HepG2 (cell line): Measurements from ENCODE around the gene ZDHHC14. TPM values are rescaled to one million over a fixed set of nuclear protein-coding genes. Genes with fewer than 3 reads are reported as not detected.
A peak's percentile ranks its signal among the peaks of the same experiment; 100 is the strongest.

ENCODE experiments used
- ATAC-seq: fragments of 200-7000 bp; cut with Tn5 transposase; 3 replicates; pipeline ENCODE4 v1.9.1; 2020; ENCODE audit warnings: mild to moderate bottlenecking, moderate library complexity
- BruUV-seq: library from RNA; stranded (reverse); fragments of 400-500 nt; replicated peaks from 2 replicates; lab custom pipeline; 2021; lab: Mats Ljungman, UMichigan
- CTCF ChIA-PET: fragments of 300-600 bp; formaldehyde crosslinking; extraction: SDS; loops from one replicate; lab custom pipeline; 2021; ENCODE audit warnings: low total read pairs, inconsistent platforms, low intra/inter-chr PET ratio; lab: Yijun Ruan, JAX
- POLR2A ChIA-PET: fragments of 350-600 bp; sonication (Branson Sonifier 250); formaldehyde crosslinking; loops from one replicate; lab custom pipeline; 2020; ENCODE audit warnings: antibody characterized with exemption, inconsistent platforms; lab: Yijun Ruan, JAX
- DNase-seq: peaks from one replicate; pipeline ENCODE4 v3.0.0-alpha.2; 2015; ENCODE audit warnings: low spot score
- FAIRE-seq: peaks from 3 replicates; lab custom pipeline; 2011; peaks lifted over from hg19 to GRCh38; lab: Jason Lieb, UNC
- H2AFZ ChIP-seq: one replicate; pipeline ENCODE4 v1.6.1; 2011; ENCODE audit warnings: low read length, inconsistent platforms
- H3K27ac ChIP-seq: fragments of 300-600 bp; 3 replicates; pipeline ENCODE4 v1.8.0; 2011; ENCODE audit warnings: mixed run types, mild to moderate bottlenecking, mixed read lengths, low read length, inconsistent platforms; ENCODE audit not compliant: insufficient read depth; ENCODE audit errors: extremely low read length
- H3K27me3 ChIP-seq, 2 experiments: fragments of 200-600 bp in 1 of 2; 2 replicates in 1 of 2; 3 replicates in 1 of 2; pipeline versions ENCODE4 v1.6.0 to v1.8.0; 2011; ENCODE audit warnings: low read length in 2 of 2, mild to moderate bottlenecking in 2 of 2, moderate library complexity in 2 of 2, inconsistent platforms in 1 of 2; ENCODE audit not compliant: insufficient read depth in 2 of 2, control insufficient read depth in 1 of 2
- H3K36me3 ChIP-seq, 2 experiments: fragments of 200-600 bp in 1 of 2; replicated peaks in 1 of 2; 2 replicates in 1 of 2; 3 replicates in 1 of 2; pipeline versions ENCODE4 v1.5.1 to v1.8.0; 2011; ENCODE audit warnings: low read length in 2 of 2, inconsistent platforms in 1 of 2; ENCODE audit not compliant: insufficient read depth in 2 of 2, control insufficient read depth in 1 of 2
- H3K4me1 ChIP-seq: 2 replicates; pipeline ENCODE4 v1.5.1; 2012; ENCODE audit warnings: low read length, inconsistent platforms; ENCODE audit not compliant: insufficient read depth
- H3K4me2 ChIP-seq: 2 replicates; pipeline ENCODE4 v1.6.0; 2011; ENCODE audit warnings: low read depth, low read length, inconsistent platforms
- H3K4me3 ChIP-seq, 3 experiments: fragments of 200-600 bp in 1 of 3; sonication (generic), shearing (Covaris generic) in 1 of 3; replicated peaks in 1 of 3; 2 replicates each; pipeline ENCODE4 v1.5.1; 2011 to 2016; ENCODE audit warnings: low read length in 3 of 3, inconsistent platforms in 2 of 3, low read depth in 2 of 3, mild to moderate bottlenecking in 2 of 3, control low read depth in 1 of 3, mixed read lengths in 1 of 3; ENCODE audit not compliant: insufficient read depth in 1 of 3
- H3K79me2 ChIP-seq: one replicate; pipeline ENCODE4 v1.6.1; 2011; ENCODE audit warnings: low read length, inconsistent platforms; ENCODE audit not compliant: insufficient read depth
- H3K9ac ChIP-seq: 2 replicates; pipeline ENCODE4 v1.6.0; 2011; ENCODE audit warnings: mild to moderate bottlenecking, low read depth, low read length, inconsistent platforms; ENCODE audit not compliant: insufficient read depth
- H3K9me3 ChIP-seq: 2 replicates; pipeline ENCODE4 v1.5.1; 2012; ENCODE audit warnings: mild to moderate bottlenecking, low read length
- H4K20me1 ChIP-seq: 2 replicates; pipeline ENCODE4 v1.6.0; 2011; ENCODE audit warnings: inconsistent platforms, mild to moderate bottlenecking, low read length, moderate library complexity; ENCODE audit not compliant: insufficient read depth
- ZKSCAN1 ChIP-seq: fragments of 150-350 bp; IDR thresholded peaks from 2 replicates; pipeline ENCODE4 v1.6.1; 2014; ENCODE audit warnings: low read length
- ZNF232 ChIP-seq: sonication (generic); formaldehyde crosslinking; IDR thresholded peaks from 2 replicates; pipeline ENCODE4 v1.4.0; 2020; ENCODE audit warnings: missing genetic modification reagents, borderline replicate concordance
- ZNF34 ChIP-seq: sonication (generic); formaldehyde crosslinking; IDR thresholded peaks from 2 replicates; pipeline ENCODE4 v1.4.0; 2020; ENCODE audit warnings: mild to moderate bottlenecking, missing genetic modification reagents, borderline replicate concordance
- ZNF431 ChIP-seq: sonication (generic); formaldehyde crosslinking; IDR thresholded peaks from 2 replicates; pipeline ENCODE4 v1.9.0; 2022; ENCODE audit warnings: missing genetic modification reagents, low read depth, mild to moderate bottlenecking, borderline replicate concordance
- ZNF549 ChIP-seq: sonication (generic); formaldehyde crosslinking; IDR thresholded peaks from 2 replicates; pipeline ENCODE4 v1.5.0; 2020; ENCODE audit warnings: missing genetic modification reagents
- WGBS: methylation state at CpG from one replicate; pipeline ENCODE4 v1.1.6; 2017; ENCODE audit warnings: low lambda C conversion rate; 5-methylcytosine and 5-hydroxymethylcytosine counted together
- in situ Hi-C: cut with HindIII; loops from 2 replicates; pipeline ENCODE4 v1.10.0; 2017; ENCODE audit warnings: low pct_unique_long_range_greater_than_20kb; ENCODE audit not compliant: extremely low pct_ligation_motif_present
- intact Hi-C: fragments of 100-400 bp; cut with micrococcal nuclease; formaldehyde crosslinking; loops from one replicate; pipeline ENCODE4 v1.10.0; 2022; ENCODE audit not compliant: unreplicated experiment
- polyA plus RNA-seq, 8 experiments: library from polyadenylated mRNA; depleted of rRNA in 3 of 8; stranded (reverse) in 7 of 8; unstranded in 1 of 8; fragments of >200 nt; fragmentation: Illumina TruSeq in 4 of 8; extraction: Trizol in 4 of 8; gene quantifications; 2 replicates each; pipeline versions ENCODE4 v1.2.1 to v1.2.3, GENCODE V29; 2011 to 2016; ENCODE audit warnings: low read depth in 4 of 8, missing spikeins in 1 of 8, mixed read lengths in 1 of 8; ENCODE audit not compliant: insufficient read depth in 1 of 8
- total RNA-seq, 5 experiments: library from RNA; depleted of rRNA; stranded (reverse); fragments of >200 nt; fragmentation: Illumina TruSeq; extraction: Trizol; gene quantifications; 2 replicates each; pipeline ENCODE4 v1.2.3, GENCODE V29; 2016; ENCODE audit warnings: low read depth in 1 of 5
- TF ChIP-seq, protein P1 (sequence below): sonication (generic); formaldehyde crosslinking; IDR thresholded peaks from 2 replicates; pipeline ENCODE4 v1.4.0; 2020; ENCODE audit warnings: missing genetic modification reagents

ZDHHC14 gene
- total and polyA plus RNA-seq, 2 of the 13 experiments (the other 11 are each of a cell fraction or from before 2014, with no cell fraction given) = 3.7 to 9.5 TPM

DNA sequence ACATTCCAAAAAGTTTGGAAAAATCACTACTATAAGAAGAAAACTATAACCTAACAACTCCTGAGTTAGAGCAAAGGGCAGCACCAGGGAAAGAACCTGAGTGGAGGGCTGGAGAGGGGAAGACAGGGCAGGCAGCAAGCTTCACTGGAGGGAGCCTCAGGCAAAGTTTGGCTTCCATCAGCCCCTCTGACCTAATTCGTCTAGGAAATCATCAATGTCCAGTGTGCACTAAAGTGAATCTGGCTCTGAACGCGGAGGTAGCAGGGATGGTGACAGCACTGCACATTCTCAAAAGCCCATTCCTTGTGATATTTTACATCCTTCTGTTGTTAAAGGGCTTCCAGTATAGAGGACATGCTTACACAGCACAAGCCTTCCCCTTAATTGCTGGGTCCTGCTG, 87.1 kb downstream of the ZDHHC14 start:
- POLR2A ChIA-PET = no interaction called here
- in situ Hi-C loops = no loop called here

DNA sequence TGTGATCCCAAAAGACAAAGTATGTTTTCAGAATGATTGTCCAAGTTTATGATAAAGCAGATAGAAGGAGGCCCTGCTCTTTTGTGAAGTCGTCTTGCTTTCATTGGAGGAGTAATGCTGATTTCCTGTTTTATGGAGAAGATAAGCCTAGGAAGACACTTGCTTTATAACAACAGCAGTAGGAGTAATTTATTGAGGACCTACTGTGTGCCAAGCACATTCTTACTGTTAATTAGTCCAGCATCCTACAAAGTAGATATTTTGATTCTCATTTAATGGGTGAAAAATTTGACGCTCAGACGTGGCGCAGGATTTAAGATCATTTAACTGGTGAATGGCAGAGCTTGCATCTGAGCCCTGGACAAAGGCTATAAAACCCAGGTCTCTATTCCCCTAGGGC, 87.6 kb downstream of the ZDHHC14 start:
- Histone ChIP-seq H2AFZ (no peak overlapping the region), H3K27ac (no peak overlapping the region), H3K4me2 (no peak overlapping the region), H3K27me3 (no peaks in the 10 kb centered on the region), H3K4me1 (no peaks in the 10 kb centered on the region), H4K20me1 (no peaks in the 10 kb centered on the region), H3K9me3 (no peaks in the 10 kb centered on the region), H3K4me3 (no peak overlapping the region), H3K9ac (no peak overlapping the region), H3K79me2 (no peaks in the 10 kb centered on the region), H3K36me3 (no peaks in the 10 kb centered on the region)
- in situ Hi-C loops = no loop called here
- POLR2A ChIA-PET = no interaction called here
- TF ChIP-seq ZNF549 (no peak), ZKSCAN1 (peak; percentile 68)
- FAIRE-seq (no peak), ATAC-seq (no peak), DNase-seq (no peak)
- 91% methylated on average over 4 of the region's 4 CpGs for WGBS
- CTCF ChIA-PET = no interaction called here
- intact Hi-C loops = no loop called here
- BruUV-seq = no TSS peak

More for the DNA sequence above, 87.1 kb downstream of the ZDHHC14 start:
- CTCF ChIA-PET = no interaction called here
- ATAC-seq (no peak), FAIRE-seq (no peak), DNase-seq (no peak)
- no TSS peak for BruUV-seq
- Histone ChIP-seq H4K20me1 (no peaks in the 10 kb centered on the region), H3K9me3 (no peaks in the 10 kb centered on the region), H2AFZ (no peak overlapping the region), H3K79me2 (no peaks in the 10 kb centered on the region), H3K4me2 (no peak overlapping the region), H3K27me3 (no peaks in the 10 kb centered on the region), H3K27ac (no peak overlapping the region), H3K4me3 (no peak overlapping the region), H3K36me3 (no peaks in the 10 kb centered on the region), H3K4me1 (no peaks in the 10 kb centered on the region), H3K9ac (no peak overlapping the region)
- no peak for TF ChIP-seq ZNF232 (CRISPR knock-in tag)
- no peak for TF ChIP-seq ZNF431
- TF ChIP-seq, protein P1, sequence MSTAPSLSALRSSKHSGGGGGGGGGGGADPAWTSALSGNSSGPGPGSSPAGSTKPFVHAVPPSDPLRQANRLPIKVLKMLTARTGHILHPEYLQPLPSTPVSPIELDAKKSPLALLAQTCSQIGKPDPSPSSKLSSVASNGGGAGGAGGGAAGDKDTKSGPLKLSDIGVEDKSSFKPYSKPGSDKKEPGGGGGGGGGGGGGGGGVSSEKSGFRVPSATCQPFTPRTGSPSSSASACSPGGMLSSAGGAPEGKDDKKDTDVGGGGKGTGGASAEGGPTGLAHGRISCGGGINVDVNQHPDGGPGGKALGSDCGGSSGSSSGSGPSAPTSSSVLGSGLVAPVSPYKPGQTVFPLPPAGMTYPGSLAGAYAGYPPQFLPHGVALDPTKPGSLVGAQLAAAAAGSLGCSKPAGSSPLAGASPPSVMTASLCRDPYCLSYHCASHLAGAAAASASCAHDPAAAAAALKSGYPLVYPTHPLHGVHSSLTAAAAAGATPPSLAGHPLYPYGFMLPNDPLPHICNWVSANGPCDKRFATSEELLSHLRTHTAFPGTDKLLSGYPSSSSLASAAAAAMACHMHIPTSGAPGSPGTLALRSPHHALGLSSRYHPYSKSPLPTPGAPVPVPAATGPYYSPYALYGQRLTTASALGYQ (CRISPR knock-in tag) = no peak
- no peak for TF ChIP-seq ZNF34
- intact Hi-C loops = no loop called here
- 97% methylated on average over 3 of the region's 3 CpGs for WGBS
